GM19351 (cell line): Measurements from ENCODE around the gene SCARF2.
"Not testable (repeated sequence)": the region's sequence is repeated elsewhere in the genome, so short reads cannot be mapped to it uniquely, and the experiment has no call there.

ENCODE experiments used
- ATAC-seq: cut with Tn5 transposase; IDR thresholded peaks from one replicate; pipeline ENCODE4 v1.9.1; 2021; ENCODE audit warnings: mild to moderate bottlenecking, moderate library complexity; ENCODE audit not compliant: unreplicated experiment

The SCARF2 gene

GRCh38 chr22:20429254-20430100, 8.1 kb downstream of the SCARF2 start:
- no peak for ATAC-seq

DNA sequence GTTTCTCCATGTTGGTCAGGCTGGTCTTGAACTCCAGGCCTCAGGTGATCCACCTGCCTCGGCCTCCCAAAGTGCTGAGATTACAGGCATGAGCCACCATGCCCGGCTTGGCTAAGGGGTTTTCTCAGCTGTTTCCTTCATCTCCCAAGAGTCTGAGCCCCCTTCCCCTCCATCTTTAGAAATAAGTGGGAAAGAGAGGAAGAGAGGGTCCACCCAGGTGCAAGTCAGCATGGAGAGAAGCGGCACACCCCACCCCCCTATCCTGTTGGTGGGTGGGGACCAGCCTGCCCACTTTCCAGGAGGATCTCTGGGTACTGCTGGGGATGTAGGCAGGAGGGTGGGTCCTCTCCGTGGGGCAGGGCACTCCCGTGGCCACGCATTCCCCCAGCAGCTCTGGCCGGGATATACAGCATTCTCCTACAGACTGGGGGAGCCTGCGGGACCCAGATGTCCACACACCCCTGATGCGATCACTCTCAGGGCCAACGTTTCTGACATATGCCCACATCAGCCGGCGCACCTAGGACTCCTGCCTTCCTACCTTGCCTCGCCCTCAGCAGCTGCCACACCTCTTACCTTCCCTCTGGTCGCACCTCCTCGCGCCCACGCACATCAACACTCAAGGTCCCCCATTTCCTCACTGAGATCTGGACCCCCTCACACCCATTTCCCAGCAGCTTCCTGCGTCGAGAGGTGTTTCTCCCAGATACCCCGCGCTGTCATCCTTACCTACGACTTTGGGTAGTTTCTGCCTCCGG, 8.9 kb downstream of the SCARF2 start:
- ATAC-seq = no peak

- no peak for ATAC-seq
These were observed 9.6 kb downstream of the SCARF2 start for GRCh38 chr22:20427945-20428417.

DNA sequence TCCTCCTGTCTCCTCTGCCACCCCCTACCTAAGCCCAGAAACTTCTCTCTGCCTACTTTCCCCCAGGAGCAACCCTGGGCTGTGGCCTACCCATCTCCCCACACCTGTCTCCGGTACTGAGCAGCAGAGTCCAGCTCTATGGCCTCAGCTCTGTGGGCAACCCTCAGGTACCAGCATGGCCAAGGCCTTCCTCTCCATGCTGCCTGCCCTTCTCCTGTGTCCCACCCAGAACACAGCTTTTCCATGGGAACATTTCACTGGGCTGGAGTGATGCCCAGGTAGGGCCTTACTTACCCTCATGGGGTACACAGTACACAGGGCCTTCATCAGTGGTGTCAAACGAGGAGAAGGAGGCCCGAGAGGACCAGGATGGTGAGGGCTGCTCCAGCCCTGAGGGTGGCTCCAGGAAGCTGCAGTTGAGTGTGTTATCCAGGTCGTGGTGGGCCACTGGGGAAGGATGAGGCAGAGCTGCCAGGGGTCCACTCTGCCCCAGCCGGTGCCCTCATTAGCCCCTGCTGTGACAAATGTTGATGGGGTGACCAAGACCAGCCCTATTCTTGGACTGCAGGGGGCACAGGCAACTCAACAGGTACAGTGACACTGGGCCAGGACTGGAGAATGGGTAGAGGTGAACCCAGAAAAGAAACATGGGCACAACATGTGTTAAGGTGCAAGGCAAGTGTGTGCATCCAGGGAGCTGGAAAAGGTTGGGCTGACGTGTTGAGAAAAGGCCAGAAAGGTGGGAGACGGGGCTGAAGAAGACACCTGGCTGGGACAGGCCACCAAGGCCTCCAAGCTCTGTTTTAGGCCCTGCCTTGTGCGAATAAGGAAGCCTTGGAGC, 10.3 kb downstream of the SCARF2 start:
- no peak for ATAC-seq

GRCh38 chr22:20426259-20426615, 11.4 kb downstream of the SCARF2 start:
- no peak for ATAC-seq

- ATAC-seq = no peak
These were observed 11.9 kb downstream of the SCARF2 start for GRCh38 chr22:20425566-20426258.

- no peak for ATAC-seq
These were observed 12.6 kb downstream of the SCARF2 start for GRCh38 chr22:20424932-20425565.

GRCh38 chr22:20424568-20424931, 13.1 kb downstream of the SCARF2 start:
- no peak for ATAC-seq

DNA sequence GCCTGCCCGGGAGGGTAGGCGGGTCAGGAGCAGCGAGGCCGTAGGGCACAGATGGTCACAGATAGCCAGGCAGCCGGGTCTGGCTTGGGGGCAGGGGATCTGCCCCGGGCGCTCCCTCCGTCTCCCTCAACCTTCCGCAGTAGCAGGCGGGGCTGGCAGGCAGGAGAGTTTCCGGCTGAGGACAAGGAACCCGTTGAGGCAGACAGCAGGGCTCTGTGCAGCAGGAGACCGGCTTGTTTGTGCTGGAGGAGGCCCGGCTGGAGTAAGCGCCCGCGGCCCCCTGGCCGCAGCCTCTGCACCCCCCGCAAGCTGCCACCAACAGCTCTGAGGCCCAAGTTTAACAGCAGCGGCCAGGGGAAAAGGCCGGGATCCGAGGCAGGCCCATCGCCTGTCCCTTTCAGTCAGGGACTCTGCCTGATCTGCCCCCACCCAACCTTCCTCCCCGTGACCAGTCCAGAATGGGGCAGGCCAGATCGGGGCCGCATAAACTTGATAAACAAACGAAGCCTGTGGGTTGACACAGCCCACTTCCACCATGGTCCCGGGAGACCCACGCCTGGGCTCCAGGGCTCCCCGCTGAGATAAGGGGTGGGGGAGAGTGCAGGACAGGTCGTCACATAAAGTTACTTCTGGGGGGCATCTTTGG, 13.6 kb downstream of the SCARF2 start:
- ATAC-seq = no peak

DNA sequence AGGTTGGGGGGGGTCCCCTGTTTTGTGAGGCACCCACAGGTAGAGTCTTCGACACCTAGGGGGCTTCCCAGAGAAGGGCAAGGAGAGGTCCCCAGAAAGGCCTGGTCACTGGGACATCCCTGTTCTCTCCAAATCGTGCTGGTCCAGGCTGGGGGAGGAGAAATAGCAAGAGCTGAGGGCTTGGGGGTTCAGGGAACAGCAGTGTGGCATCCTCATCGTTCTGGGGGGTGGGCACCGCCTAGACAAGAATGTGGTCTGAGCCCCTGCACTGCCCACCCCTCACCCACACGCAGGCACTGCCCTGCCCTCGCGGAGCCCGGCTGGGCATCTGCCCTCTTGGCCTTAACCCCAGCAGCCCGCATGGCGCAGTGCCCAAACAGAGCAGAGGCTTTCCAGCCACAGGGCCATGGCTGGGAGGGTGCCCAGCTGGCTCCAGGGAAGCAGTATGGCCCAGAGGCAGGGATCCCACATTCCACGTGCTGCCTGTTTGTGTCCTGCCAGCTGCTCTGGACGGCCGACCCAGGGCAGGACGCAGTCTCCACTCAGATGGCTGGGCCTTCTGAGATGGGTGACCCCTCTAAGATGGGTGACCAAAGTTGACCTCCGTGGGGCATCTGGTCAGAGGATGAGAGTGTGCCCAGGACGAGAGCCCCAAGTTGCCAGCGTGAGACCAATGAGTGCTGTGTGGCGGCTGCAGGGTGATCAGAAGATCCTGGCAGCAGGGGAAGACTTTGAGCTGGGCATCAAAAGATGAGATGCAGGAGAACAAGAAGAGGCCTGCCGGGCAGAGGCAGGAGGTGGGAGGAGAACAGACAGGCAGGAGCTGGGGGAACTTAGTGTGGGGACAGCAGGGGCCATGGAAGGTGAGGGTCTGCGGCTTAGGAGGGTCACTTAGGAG, 14.4 kb downstream of the SCARF2 start:
- ATAC-seq = no peak

DNA sequence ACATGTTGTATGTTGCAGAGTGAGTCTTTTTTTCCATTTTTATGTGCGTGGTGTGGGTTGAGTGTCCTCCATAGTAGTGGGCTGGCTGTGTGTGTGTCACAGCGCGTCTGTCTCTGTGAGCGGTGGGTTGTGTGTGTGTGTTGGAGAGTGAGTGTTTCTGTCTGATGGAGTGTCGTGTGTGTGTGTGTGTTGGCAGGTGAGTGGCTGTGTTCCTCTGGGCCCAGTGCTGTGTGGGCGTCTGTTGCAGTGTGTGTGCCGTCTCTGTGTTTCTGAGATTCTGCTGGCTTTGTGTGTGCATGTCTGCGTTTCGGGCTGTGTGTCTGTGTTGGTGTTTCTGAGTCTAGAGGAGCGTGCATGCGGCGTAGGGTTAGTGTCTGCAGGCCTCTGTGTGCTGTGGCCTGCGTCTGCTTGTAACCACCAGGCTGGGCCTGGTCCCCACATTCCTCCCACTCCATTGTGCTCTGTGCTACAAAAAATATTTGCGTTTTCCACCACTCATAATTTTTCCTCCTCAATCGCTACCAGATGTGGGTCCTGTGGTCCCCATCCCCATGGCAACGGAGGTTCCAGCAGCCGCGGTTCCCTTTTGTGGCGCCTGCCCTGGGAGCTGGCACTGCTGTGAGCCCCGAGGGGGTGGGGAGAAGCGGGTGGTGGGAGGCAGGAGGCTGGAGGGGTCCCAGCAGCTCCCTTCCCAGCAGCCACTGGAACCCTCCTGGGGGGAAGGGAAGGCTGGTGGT, 15.2 kb downstream of the SCARF2 start:
- ATAC-seq = no peak

- ATAC-seq = no peak
These were observed 16.1 kb downstream of the SCARF2 start for GRCh38 chr22:20421507-20421874.

- no peak for ATAC-seq
These were observed 17.3 kb downstream of the SCARF2 start for GRCh38 chr22:20420157-20420842.

DNA sequence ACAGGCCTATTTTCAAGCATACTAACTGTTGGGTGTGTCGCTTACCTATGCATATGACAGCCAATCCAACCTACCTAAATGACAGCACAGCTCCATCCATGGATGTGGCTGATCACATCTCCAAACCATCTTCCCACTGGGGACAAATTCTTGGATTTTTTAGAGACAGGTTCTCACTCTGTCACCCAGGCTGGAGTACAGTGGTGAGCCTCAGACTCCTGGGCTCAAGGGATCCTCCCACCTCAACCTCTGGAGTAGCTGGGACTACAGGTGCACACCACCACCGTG, 18.0 kb downstream of the SCARF2 start:
- no peak for ATAC-seq

DNA sequence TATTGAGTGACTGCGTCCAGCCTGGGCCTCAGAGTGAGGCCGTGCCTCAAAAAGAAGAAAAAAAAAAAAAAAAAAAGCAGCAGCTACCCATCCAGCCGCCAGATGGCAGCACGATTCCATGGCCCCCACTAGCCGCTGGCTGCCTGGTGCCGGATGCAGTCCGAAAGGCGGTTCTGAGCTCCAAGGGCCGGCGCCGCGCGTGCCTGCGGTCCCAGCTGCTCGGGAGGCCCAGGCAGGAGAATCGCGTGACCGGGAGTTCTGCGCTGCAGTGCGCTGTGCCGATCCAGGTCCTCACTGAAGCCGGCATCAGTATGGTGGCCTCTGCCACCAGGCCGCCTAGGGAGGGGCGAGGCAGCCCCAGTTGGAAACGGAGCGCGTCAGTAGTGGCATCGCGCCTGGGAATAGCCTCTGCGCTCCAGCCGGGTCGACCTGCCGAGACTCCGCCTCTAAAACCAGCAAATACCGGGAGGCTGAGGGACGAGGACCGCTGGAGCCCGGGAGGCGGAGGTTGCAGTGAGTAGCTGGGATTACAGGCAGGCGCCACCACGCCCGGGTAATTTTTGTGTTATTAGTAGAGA, 19.3 kb downstream of the SCARF2 start:
- no peak for ATAC-seq

DNA sequence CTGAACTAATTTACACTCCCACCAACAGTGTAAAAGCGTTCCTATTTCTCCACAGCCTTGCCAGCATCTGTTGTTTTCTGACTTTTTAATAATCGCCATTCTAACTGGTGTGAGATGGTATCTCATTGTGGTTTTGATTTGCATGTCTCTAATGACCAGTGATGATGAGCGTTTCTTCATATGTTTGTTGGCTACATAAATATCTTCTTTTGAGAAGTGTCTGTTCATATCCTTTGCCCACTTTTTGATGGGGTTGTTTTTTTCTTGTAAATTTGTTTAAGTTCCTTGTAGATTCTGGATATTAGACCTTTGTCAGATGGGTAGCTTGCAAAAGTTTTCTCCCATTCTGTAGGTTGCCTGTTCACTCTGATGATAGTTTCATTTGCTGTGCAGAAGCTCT, 21.9 kb downstream of the SCARF2 start:
- ATAC-seq = not testable (repeated sequence)

GRCh38 chr22:20415241-20415640, 22.4 kb downstream of the SCARF2 start:
- ATAC-seq = not testable (repeated sequence)
